GM12874 (cell line): ENCODE measurements around the gene KANSL3.

Experiments used
- TF ChIP-seq, protein P1 (sequence below): IDR thresholded peaks from 2 replicates; pipeline ENCODE4 v1.5.1; 2011; ENCODE audit warnings: low read depth, mild to moderate bottlenecking, control low read depth, low read length, moderate library complexity; ENCODE audit not compliant: insufficient read depth

KANSL3 gene

DNA sequence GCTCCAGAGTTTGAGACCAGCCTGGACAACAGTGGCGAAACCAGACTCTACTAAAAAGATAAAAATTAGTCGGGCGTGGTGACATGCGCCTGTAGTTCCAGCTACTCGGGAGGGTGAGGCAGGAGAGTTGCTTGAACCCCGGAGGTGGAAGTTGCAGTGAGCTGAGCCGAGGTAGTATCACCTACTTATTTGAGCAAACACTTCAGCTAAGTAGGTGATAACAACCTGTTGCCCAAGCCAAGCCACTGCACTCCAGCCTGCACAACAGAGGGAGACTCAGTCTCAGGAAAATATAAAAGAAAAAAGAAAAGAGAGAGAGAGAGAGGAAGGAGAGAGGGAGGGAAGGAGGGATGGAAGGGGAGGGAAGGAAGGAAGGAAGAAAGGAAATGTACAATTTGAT lies 25.7 kb upstream of the KANSL3 start:
- TF ChIP-seq, protein P1, sequence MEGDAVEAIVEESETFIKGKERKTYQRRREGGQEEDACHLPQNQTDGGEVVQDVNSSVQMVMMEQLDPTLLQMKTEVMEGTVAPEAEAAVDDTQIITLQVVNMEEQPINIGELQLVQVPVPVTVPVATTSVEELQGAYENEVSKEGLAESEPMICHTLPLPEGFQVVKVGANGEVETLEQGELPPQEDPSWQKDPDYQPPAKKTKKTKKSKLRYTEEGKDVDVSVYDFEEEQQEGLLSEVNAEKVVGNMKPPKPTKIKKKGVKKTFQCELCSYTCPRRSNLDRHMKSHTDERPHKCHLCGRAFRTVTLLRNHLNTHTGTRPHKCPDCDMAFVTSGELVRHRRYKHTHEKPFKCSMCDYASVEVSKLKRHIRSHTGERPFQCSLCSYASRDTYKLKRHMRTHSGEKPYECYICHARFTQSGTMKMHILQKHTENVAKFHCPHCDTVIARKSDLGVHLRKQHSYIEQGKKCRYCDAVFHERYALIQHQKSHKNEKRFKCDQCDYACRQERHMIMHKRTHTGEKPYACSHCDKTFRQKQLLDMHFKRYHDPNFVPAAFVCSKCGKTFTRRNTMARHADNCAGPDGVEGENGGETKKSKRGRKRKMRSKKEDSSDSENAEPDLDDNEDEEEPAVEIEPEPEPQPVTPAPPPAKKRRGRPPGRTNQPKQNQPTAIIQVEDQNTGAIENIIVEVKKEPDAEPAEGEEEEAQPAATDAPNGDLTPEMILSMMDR, result no peak

DNA sequence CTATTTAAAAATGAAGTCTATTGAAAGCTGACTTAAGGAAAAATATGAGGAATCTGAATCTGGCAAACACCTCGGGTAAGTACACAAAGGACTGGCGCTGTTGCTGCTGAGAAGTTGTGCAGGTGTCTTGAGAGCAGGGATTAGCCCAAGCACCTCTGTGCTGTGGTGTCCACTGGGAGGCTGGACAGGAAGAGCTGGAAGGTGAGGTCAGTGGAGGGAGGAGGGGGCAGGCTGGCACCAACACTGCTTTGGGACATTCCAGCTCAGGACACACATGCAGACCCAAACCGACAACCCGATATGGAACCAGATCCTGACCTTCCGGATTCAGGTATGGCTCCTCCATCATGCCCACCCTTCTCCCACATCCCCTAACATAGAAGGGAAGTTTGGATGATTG lies 25.1 kb upstream of the KANSL3 start:
- TF ChIP-seq, protein P1, result no peak

DNA sequence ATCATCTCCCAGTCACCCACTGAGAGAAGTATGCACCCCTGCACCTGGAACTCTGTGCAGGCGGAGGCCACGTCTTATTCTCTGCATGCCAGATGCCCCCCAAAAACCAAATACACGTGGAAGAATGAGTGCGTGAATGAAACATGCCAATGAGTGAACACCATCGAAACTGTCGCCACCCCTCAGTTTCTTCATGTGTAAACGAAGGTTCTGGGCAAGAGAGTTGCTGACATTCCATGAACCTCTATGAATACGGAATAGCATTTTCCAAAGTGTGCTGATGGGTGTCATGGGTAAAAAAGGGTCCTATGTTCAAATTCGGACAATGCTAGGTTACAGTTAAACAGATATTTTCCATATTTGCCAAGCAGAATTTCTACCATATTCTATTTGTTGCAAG lies 24.2 kb upstream of the KANSL3 start:
- TF ChIP-seq, protein P1, result no peak

DNA sequence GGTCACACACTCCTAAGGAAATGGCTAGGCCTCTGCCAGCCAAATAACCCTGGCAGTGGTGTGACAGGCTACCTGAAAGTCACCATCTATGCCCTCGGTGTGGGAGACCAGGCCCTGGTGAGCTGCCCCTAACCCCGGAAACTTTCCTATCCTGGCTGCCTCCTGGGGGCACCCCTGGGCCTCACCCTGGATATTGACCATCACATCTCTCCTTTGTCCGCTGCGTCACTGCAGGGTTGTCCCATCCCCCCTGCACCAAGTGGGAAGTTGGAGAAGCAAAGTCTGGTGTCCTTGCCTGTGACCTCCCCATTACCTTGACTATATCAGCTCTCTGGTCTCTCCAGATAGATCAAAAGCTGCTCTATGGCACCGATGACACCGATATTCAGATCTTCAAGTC lies 23.2 kb upstream of the KANSL3 start:
- TF ChIP-seq, protein P1, result no peak

DNA sequence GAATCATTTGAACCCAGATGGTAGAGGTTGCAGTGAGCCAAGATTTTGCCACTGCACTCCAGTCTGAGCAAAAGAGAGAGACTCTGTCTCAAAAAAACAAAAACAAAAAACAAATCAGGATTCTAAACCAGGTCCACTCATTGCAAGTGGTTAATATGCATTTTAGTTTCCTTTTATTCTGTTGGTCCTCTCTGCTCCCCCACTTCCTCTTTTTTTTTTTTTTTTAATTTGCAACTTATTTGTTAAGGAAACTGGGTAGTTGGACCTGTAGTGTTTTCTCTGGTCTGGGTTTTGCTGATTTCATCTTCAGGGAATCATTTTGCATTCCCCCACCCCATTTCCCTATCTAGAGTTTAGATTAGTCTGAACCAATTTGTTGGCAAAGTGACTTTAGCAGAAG lies 18.4 kb upstream of the KANSL3 start:
- TF ChIP-seq, protein P1, result no peak

DNA sequence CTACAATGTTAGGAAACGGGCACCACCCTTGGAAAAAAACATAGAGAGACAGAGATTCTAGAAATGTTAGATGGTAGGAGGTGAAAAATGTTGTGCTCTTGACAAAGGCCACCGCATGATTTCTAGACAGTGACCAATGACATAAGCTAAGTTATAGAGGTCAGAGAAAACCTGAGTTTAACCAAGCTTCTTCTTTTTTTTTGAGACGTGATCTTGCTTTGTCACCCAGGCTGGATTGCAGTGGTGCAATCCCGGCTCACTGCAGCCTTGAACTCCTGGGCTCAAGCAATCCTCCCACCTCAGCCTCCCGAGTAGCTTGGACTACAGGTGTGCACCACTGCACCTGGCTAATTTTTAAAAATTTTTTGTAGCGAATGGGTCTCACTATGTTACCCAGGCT lies 17.4 kb upstream of the KANSL3 start:
- TF ChIP-seq, protein P1, result no peak

DNA sequence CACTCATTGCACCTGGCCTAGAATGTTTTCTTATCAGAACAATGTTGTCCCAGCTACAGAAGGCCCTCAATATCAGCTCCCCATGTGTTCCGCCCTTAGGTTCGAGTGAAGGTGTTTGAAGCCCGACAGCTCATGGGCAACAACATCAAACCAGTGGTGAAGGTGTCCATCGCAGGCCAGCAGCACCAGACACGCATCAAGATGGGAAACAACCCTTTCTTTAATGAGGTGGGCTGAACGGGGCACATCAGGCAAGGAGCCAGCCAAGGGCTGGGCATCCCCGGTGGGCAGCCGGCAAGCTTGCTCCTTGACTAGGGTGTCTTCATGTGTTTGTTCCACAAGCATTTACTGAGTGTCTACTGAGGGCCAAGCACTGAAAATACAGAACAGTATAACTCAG lies 13.7 kb upstream of the KANSL3 start:
- TF ChIP-seq, protein P1, result no peak

DNA sequence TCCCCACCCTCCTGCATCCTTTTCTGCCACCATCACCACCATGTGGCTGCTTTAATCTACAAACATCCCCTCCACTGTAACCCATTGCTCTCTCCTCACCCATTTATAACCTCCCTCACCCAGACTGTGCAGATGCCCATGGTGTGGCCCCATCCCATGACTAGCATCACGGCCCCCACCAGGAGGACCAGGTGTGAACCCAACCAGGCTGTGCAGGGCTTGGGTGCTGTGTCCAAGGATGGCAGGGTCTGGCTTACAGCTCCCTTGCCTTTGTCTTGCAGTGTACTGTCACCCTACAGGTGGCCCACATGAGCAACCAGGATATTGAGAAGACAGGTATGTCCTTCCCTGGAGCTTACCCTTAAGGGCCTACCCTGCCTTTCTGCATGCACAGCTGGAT lies 11.2 kb upstream of the KANSL3 start:
- TF ChIP-seq, protein P1, result no peak
